Spleen (tissue), 11 donors: Measurements from ENCODE around the gene CPXM2. TPM values are rescaled to one million over a fixed set of nuclear protein-coding genes. Genes with fewer than 3 reads are reported as not detected.

Source experiments
- DNase-seq: peaks from one replicate; pipeline ENCODE4 v3.0.0-alpha.2; 2020
- H3K27ac ChIP-seq, 8 donors: fragments of 200-600 bp; sonication (generic) in 7 of 8; 1 replicate in 4 of 8; 2 replicates in 4 of 8; pipeline versions ENCODE4 v1.5.0 to v1.8.0; 2016 to 2021; ENCODE audit warnings: inconsistent platforms in 4 of 8, mild to moderate bottlenecking in 4 of 8, moderate library complexity in 1 of 8
- H3K27me3 ChIP-seq, 7 donors: fragments of 200-600 bp; sonication (generic) in 6 of 7; replicated peaks in 1 of 7; 1 replicate in 4 of 7; 2 replicates in 3 of 7; pipeline versions ENCODE4 v1.5.0 to v1.8.0; 2016 to 2021; ENCODE audit warnings: inconsistent platforms in 3 of 7, mild to moderate bottlenecking in 1 of 7
- H3K36me3 ChIP-seq, 6 donors: fragments of 200-600 bp; sonication (generic) in 5 of 6; 1 replicate in 4 of 6; 2 replicates in 2 of 6; pipeline versions ENCODE4 v1.5.0 to v1.8.0; 2016 to 2021; ENCODE audit warnings: inconsistent platforms in 2 of 6
- H3K4me1 ChIP-seq, 6 donors: fragments of 200-600 bp; sonication (generic) in 5 of 6; 1 replicate in 3 of 6; 2 replicates in 3 of 6; pipeline versions ENCODE4 v1.5.0 to v1.8.0; 2016 to 2021; ENCODE audit warnings: inconsistent platforms in 3 of 6
- H3K4me3 ChIP-seq, 8 donors: fragments of 200-600 bp; sonication (generic) in 7 of 8; 1 replicate in 4 of 8; 2 replicates in 4 of 8; pipeline versions ENCODE4 v1.5.0 to v1.8.0; 2016 to 2021; ENCODE audit warnings: inconsistent platforms in 4 of 8, mild to moderate bottlenecking in 4 of 8, moderate library complexity in 2 of 8
- H3K9me3 ChIP-seq, 8 donors: fragments of 200-600 bp; sonication (generic) in 7 of 8; 1 replicate in 4 of 8; 2 replicates in 4 of 8; pipeline versions ENCODE4 v1.5.0 to v1.8.0; 2016 to 2021; ENCODE audit warnings: inconsistent platforms in 4 of 8
- POLR2A ChIP-seq, 3 donors: fragments of 450-650 bp; IDR thresholded peaks; one replicate each; pipeline ENCODE4 v1.5.1; 2017; ENCODE audit warnings: antibody characterized with exemption in 3 of 3, mild to moderate bottlenecking in 1 of 3
- POLR2AphosphoS5 ChIP-seq, 3 donors: sonication (generic); formaldehyde crosslinking; IDR thresholded peaks; one replicate each; pipeline ENCODE4 v1.5.1; 2017; ENCODE audit warnings: antibody characterized with exemption in 3 of 3
- WGBS, 5 donors: extraction: QIAGEN DNeasy Blood & Tissue Kit in 3 of 5; methylation state at CpG; one replicate each; pipeline versions ENCODE4 v1.1.5 to v1.1.7; 2013 to 2018; 5-methylcytosine and 5-hydroxymethylcytosine counted together
- intact Hi-C: fragments of 100-400 bp; cut with DNase I; formaldehyde crosslinking; loops from one replicate; pipeline ENCODE4 v1.15.0; 2023; ENCODE audit warnings: low total_unique reads
- polyA plus RNA-seq, 3 donors: library from polyadenylated mRNA; stranded (reverse); fragments of 200-250 nt; gene quantifications; one replicate each; pipeline ENCODE4 v1.2.1, GENCODE V29; 2013
- total RNA-seq, 7 donors: library from RNA; depleted of rRNA in 3 of 7; stranded (reverse); fragments of >200 nt in 3 of 7; fragmentation: NEBNext Ultra II Directional in 4 of 7; extraction: Animal tissue kit (Norgen Biotek cat#: 25700) in 4 of 7; gene quantifications; one replicate each; pipeline versions ENCODE4 v1.1.0 to v1.2.1, GENCODE V29; 2016 to 2021
- TF ChIP-seq, protein P1 (sequence below), 11 experiments: fragments of 200-600 bp in 7 of 11; fragments of 450-650 bp in 4 of 11; sonication (generic) in 4 of 11; IDR thresholded peaks in 8 of 11; conservative IDR thresholded peaks in 3 of 11; 1 replicate in 7 of 11; 2 replicates in 4 of 11; pipeline versions ENCODE4 v1.4.0 to v1.8.0; 2016 to 2021; ENCODE audit warnings: antibody characterized with exemption in 11 of 11, inconsistent platforms in 4 of 11, mild to moderate bottlenecking in 1 of 11
- donor health status: healthy with polysubstance abuse.
- donor health status: DM: no; HTN: no; CAD: no; lungs with moderate emphysema.
- donor health status: DM: no; HTN: no; CAD: no.
- donor health status: Bipolar disorder and iron deficiency.
- donor health status: healthy.
- donor health status: DM: no; HTN: no; CAD: no.
- donor health status: DM: yes; HTN: yes; CAD: no.

CPXM2 gene
- total and polyA plus RNA-seq, 10 donors, result 3.7 to 38.2 (median 21.7) TPM

DNA sequence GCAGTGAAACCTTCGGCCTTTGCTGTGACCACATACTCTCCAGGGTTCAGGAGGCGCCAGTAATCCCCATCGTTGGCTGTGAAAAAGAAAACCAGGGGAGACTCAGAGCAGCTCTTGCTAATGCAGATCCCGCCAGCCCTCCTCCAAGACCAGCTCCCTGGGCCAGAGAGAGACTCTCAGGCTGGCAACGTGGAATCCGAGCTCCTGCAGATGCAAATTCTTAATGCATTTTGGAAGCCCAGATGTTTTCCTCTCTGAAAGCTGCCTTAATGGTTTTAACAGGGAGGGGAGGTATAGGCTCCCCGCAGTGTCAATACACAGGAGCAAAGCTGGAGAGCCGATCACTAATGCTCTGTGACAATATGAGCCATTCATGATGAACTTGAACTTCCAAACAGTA is 144.7 kb downstream of the CPXM2 start:
- Histone ChIP-seq H3K27ac (no peak overlapping the region), H3K27me3 (no peaks in the 10 kb centered on the region), H3K4me1 (peaks cover 0 to 2% (median 0%) of the 10 kb centered on the region in 6 donors), H3K9me3 (peaks cover 0 to 9% (median 0%) of the 10 kb centered on the region in 8 donors), H3K36me3 (peaks cover 0 to 5% (median 0%) of the 10 kb centered on the region in 6 donors), H3K4me3 (no peak overlapping the region)
- TF ChIP-seq POLR2AphosphoS5 (IDR thresholded peaks at IDR 0.05) (no peak), POLR2A (IDR thresholded peaks at IDR 0.05) (no peak)
- TF ChIP-seq, protein P1, sequence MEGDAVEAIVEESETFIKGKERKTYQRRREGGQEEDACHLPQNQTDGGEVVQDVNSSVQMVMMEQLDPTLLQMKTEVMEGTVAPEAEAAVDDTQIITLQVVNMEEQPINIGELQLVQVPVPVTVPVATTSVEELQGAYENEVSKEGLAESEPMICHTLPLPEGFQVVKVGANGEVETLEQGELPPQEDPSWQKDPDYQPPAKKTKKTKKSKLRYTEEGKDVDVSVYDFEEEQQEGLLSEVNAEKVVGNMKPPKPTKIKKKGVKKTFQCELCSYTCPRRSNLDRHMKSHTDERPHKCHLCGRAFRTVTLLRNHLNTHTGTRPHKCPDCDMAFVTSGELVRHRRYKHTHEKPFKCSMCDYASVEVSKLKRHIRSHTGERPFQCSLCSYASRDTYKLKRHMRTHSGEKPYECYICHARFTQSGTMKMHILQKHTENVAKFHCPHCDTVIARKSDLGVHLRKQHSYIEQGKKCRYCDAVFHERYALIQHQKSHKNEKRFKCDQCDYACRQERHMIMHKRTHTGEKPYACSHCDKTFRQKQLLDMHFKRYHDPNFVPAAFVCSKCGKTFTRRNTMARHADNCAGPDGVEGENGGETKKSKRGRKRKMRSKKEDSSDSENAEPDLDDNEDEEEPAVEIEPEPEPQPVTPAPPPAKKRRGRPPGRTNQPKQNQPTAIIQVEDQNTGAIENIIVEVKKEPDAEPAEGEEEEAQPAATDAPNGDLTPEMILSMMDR (IDR thresholded peaks at IDR 0.05 in 8 of 11, conservative IDR thresholded peaks at IDR 0.05 in 3 of 11), result no peak
- no peak for DNase-seq
- 68 to 79% (median 74%) methylated on average over 8 of the region's 8 CpGs for WGBS, 5 donors
- intact Hi-C loops, result no loop called here

DNA sequence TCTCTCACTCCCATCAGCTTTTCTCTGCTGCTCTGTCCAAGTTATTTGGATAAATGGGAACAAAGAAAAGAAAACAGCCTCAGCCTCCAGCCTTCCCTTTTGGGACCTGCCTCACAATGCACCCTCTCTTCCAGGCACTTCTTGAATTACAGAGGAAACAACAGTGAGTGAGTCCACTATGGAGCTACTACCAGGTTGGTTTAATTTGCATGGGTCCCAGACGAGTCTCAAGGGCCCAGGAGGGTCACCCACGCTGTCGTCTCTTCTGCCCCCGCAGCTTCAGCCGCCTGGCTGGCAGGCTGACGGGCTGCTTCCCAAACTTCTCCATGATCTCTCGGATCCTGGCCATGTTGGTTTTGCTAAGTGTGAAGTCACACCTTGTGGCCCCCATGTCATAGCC is 145.1 kb downstream of the CPXM2 start:
- intact Hi-C loops, result no loop called here
- 72 to 85% (median 80%) methylated on average over 7 of the region's 7 CpGs for WGBS, 5 donors

DNA sequence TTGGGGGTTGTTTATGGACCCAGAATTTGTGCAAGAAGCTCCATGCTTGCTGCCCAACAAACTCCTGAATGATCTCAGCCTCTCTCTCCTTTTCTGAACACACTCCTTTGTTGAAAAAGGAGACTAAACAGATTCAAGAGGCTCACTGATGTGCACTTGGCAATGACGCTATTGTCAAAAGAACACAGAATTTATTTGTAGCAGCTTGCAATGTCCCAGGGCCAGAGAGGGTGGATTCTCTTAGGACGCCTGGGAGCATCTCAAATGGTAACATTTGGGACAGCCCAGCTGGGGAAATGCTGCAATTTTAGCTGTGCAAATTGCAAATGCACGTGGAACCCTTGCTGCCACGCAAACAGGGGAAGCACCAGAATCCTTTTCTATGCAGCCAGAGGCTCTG is 145.5 kb downstream of the CPXM2 start:
- Histone ChIP-seq H3K4me3 (no peak overlapping the region), H3K27me3 (peaks cover 0 to 4% (median 0%) of the 10 kb centered on the region in 7 donors), H3K9me3 (peaks cover 0 to 7% (median 0%) of the 10 kb centered on the region in 8 donors), H3K36me3 (peaks cover 0 to 5% (median 0%) of the 10 kb centered on the region in 6 donors), H3K4me1 (peaks cover 0 to 2% (median 0%) of the 10 kb centered on the region in 6 donors), H3K27ac (no peak overlapping the region)
- intact Hi-C loops, result no loop called here
- DNase-seq, result no peak
- 63 to 75% (median 69%) methylated on average over 4 of the region's 4 CpGs for WGBS, 5 donors
- TF ChIP-seq, protein P1 (IDR thresholded peaks at IDR 0.05 in 8 of 11, conservative IDR thresholded peaks at IDR 0.05 in 3 of 11), result no peak
- TF ChIP-seq POLR2A (IDR thresholded peaks at IDR 0.05), result no peak
- no peak for TF ChIP-seq POLR2AphosphoS5 (IDR thresholded peaks at IDR 0.05)

More for the DNA sequence above, 145.1 kb downstream of the CPXM2 start:
- TF ChIP-seq POLR2AphosphoS5 (IDR thresholded peaks at IDR 0.05) (no peak), POLR2A (IDR thresholded peaks at IDR 0.05) (no peak)
- TF ChIP-seq, protein P1 (IDR thresholded peaks at IDR 0.05 in 8 of 11, conservative IDR thresholded peaks at IDR 0.05 in 3 of 11), result no peak
- Histone ChIP-seq H3K9me3 (peaks cover 0 to 9% (median 0%) of the 10 kb centered on the region in 8 donors), H3K4me3 (no peak overlapping the region), H3K4me1 (peaks cover 0 to 2% (median 0%) of the 10 kb centered on the region in 6 donors), H3K36me3 (peaks cover 0 to 5% (median 0%) of the 10 kb centered on the region in 6 donors), H3K27ac (no peak overlapping the region), H3K27me3 (no peaks in the 10 kb centered on the region)
- DNase-seq, result no peak

DNA sequence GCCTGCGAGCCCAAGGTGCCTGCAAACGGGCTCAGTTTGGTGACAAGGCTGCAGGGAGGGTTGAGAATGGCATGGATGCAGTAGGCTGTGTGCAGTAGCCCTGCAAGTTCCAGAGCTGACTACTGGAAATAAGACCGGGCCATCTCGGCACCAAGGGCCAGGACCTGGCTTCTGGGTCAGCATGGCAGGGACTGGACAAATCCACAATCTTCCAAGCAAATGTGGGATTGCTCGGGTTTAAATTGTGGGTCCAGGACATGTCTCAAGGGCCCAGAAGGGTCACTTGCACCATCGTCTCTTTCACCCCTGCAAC is 147.4 kb downstream of the CPXM2 start:
- Histone ChIP-seq H3K4me1 (peaks cover 0 to 2% (median 0%) of the 10 kb centered on the region in 6 donors), H3K27me3 (peaks cover 0 to 10% (median 0%) of the 10 kb centered on the region in 7 donors), H3K27ac (no peak overlapping the region), H3K9me3 (no peaks in the 10 kb centered on the region), H3K4me3 (no peak overlapping the region), H3K36me3 (no peaks in the 10 kb centered on the region)
- intact Hi-C loops, result no loop called here
- TF ChIP-seq, protein P1 (IDR thresholded peaks at IDR 0.05 in 8 of 11, conservative IDR thresholded peaks at IDR 0.05 in 3 of 11), result no peak
- TF ChIP-seq POLR2AphosphoS5 (IDR thresholded peaks at IDR 0.05) (no peak), POLR2A (IDR thresholded peaks at IDR 0.05) (no peak)
- no peak for DNase-seq
- 71 to 98% (median 75%) methylated on average over 4 to 6 of the region's 6 CpGs for WGBS, 5 donors
